Measurements from ENCODE around the gene RNF25. TPM values are rescaled to one million over a fixed set of nuclear protein-coding genes. Genes with fewer than 3 reads are reported as not detected.

Gene RNF25
- total RNA-seq, 1 experiment from 2014 or later: 40.5 TPM

- Histone ChIP-seq H3K27ac (no peak overlapping the region), H3K4me3 (no peak overlapping the region), H3K4me1 (replicated peaks) (peaks cover 5% of the 10 kb centered on the region), H3K27me3 (replicated peaks) (no peaks in the 10 kb centered on the region), H3K9me3 (replicated peaks) (no peaks in the 10 kb centered on the region), H3K36me3 (peaks cover 23% of the 10 kb centered on the region)
- DNase-seq (ENCODE audit: low read depth in 1 of 2, low spot score in 2 of 2): no peak
Observed at GRCh38 chr2:218631837-218632236, 40.0 kb downstream of the RNF25 start.

DNA sequence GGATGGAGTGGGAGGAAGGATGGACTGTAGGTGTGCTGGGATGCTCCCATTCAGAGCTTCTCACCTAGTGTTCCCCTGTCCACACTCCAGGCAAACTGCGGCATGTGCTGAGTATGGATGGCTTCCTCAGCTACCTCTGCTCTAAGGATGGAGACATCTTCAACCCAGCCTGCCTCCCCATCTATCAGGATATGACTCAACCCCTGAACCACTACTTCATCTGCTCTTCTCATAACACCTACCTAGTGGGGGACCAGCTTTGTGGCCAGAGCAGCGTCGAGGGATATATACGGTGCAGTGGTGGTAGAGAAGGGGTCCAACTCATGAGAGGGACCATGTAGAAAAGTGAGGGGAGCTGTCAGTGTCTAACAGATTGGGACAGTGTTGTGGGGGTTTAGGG lies 43.9 kb downstream of the RNF25 start:
- Histone ChIP-seq H3K36me3 (no peaks in the 10 kb centered on the region), H3K4me1 (replicated peaks) (peaks cover 5% of the 10 kb centered on the region), H3K27me3 (replicated peaks) (no peaks in the 10 kb centered on the region), H3K9me3 (replicated peaks) (no peaks in the 10 kb centered on the region), H3K27ac (no peak overlapping the region), H3K4me3 (no peak overlapping the region)
- no peak for DNase-seq (ENCODE audit: low read depth in 1 of 2, low spot score in 2 of 2)

DNA sequence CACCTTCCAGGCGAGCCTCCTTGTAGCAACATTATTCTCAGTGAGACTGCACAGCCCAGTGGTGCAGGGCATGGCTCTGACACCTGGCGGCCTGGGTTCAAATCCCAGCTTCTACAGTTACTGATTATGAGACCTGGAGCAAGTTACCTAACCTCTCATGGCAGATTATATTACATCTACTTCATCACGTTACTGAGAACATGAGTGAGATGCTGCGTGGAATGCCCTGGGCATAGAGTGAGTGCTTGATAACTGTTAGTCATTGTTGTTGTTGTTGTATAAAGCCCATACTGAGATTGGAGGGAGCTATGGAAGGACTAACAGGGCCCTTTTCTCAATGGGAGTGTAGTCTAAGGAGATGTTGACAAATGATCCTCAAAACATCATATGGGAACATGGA lies 45.4 kb downstream of the RNF25 start:
- no peaks in the 10 kb centered on the region for H3K4me1 ChIP-seq (replicated peaks)
- DNase-seq (ENCODE audit: low read depth in 1 of 2, low spot score in 2 of 2): no peak
- no peaks in the 10 kb centered on the region for H3K27me3 ChIP-seq (replicated peaks)
- no peaks in the 10 kb centered on the region for H3K9me3 ChIP-seq (replicated peaks)
- no peak overlapping the region for H3K27ac ChIP-seq
- no peaks in the 10 kb centered on the region for H3K36me3 ChIP-seq
- H3K4me3 ChIP-seq: no peak overlapping the region

- Histone ChIP-seq H3K36me3 (no peaks in the 10 kb centered on the region), H3K27ac (no peak overlapping the region), H3K4me1 (replicated peaks) (no peaks in the 10 kb centered on the region), H3K9me3 (replicated peaks) (no peaks in the 10 kb centered on the region), H3K27me3 (replicated peaks) (no peaks in the 10 kb centered on the region), H3K4me3 (no peak overlapping the region)
- no peak for DNase-seq (ENCODE audit: low read depth in 1 of 2, low spot score in 2 of 2)
Observed at GRCh38 chr2:218623366-218623705, 48.5 kb downstream of the RNF25 start.

GRCh38 chr2:218622606-218623365 lies 49.0 kb downstream of the RNF25 start:
- no peaks in the 10 kb centered on the region for H3K27me3 ChIP-seq (replicated peaks)
- H3K4me3 ChIP-seq: no peak overlapping the region
- no peaks in the 10 kb centered on the region for H3K36me3 ChIP-seq
- no peak for DNase-seq (ENCODE audit: low read depth in 1 of 2, low spot score in 2 of 2)
- no peak overlapping the region for H3K27ac ChIP-seq
- H3K4me1 ChIP-seq (replicated peaks): no peaks in the 10 kb centered on the region
- no peaks in the 10 kb centered on the region for H3K9me3 ChIP-seq (replicated peaks)

- Histone ChIP-seq H3K36me3 (no peaks in the 10 kb centered on the region), H3K9me3 (replicated peaks) (no peaks in the 10 kb centered on the region)
Observed at GRCh38 chr2:218621007-218621406, 50.8 kb downstream of the RNF25 start.

GRCh38 chr2:218618102-218618860 lies 53.5 kb downstream of the RNF25 start:
- H3K4me3 ChIP-seq: no peak overlapping the region
- DNase-seq (ENCODE audit: low read depth in 1 of 2, low spot score in 2 of 2): no peak
- no peaks in the 10 kb centered on the region for H3K36me3 ChIP-seq
- no peaks in the 10 kb centered on the region for H3K27me3 ChIP-seq (replicated peaks)
- H3K9me3 ChIP-seq (replicated peaks): no peaks in the 10 kb centered on the region
- no peak overlapping the region for H3K27ac ChIP-seq
- no peaks in the 10 kb centered on the region for H3K4me1 ChIP-seq (replicated peaks)

More at GRCh38 chr2:218621007-218621406, 50.8 kb downstream of the RNF25 start:
- no peaks in the 10 kb centered on the region for H3K4me1 ChIP-seq (replicated peaks)
- no peak overlapping the region for H3K4me3 ChIP-seq
- DNase-seq (ENCODE audit: low read depth in 1 of 2, low spot score in 2 of 2): no peak
- H3K27ac ChIP-seq: no peak overlapping the region
- no peaks in the 10 kb centered on the region for H3K27me3 ChIP-seq (replicated peaks)

DNA sequence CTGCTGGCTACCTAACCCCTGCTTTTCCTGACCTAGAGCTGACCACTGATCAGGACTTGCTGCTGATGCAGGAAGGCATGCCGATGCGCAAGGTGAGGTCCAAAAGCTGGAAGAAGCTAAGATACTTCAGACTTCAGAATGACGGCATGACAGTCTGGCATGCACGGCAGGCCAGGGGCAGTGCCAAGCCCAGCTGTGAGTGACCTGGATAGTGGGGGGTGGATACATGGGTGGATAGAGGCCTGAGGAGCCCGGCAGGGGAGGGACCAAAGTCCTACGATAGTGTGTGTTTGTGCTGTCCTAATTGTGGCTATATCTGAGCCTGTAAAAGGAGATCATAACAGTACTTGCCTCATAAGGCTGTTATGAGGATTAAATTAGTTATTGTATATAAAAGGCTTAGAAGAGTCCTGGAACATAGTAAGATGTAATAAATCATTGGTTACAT lies 55.9 kb downstream of the RNF25 start:
- Histone ChIP-seq H3K27ac (no peak overlapping the region), H3K4me3 (no peak overlapping the region), H3K27me3 (replicated peaks) (no peaks in the 10 kb centered on the region), H3K9me3 (replicated peaks) (no peaks in the 10 kb centered on the region), H3K36me3 (no peaks in the 10 kb centered on the region), H3K4me1 (replicated peaks) (no peaks in the 10 kb centered on the region)
- DNase-seq (ENCODE audit: low read depth in 1 of 2, low spot score in 2 of 2): no peak

Other genes with a start within 250 kb of the RNF25 start
- 16.2 and 19.2 TPM in 2 replicates for gene USP37, start 103.7 kb downstream of the RNF25 start, total RNA-seq (2014; rRNA removed; shearing (Covaris generic))
- 84.6 and 98.9 TPM in 2 replicates for gene CNOT9, start 103.2 kb downstream of the RNF25 start, total RNA-seq (2014; rRNA removed; shearing (Covaris generic))
- gene PLCD4, start 64.1 kb downstream of the RNF25 start, total RNA-seq (2014; rRNA removed; shearing (Covaris generic)): not detected in 2 replicates
- 6.9 and 7.2 TPM in 2 replicates for gene ZNF142, start 12.4 kb downstream of the RNF25 start, total RNA-seq (2014; rRNA removed; shearing (Covaris generic))
- 35.8 and 45.0 TPM in 2 replicates for gene BCS1L, start 12.3 kb downstream of the RNF25 start, total RNA-seq (2014; rRNA removed; shearing (Covaris generic))
- gene STK36, start 84 bp upstream of the RNF25 start, total RNA-seq (2014; rRNA removed; shearing (Covaris generic)): 7.9 and 8.5 TPM in 2 replicates
- gene TTLL4, start 38.8 kb upstream of the RNF25 start, total RNA-seq (2014; rRNA removed; shearing (Covaris generic)): 6.4 and 11.0 TPM in 2 replicates
- gene CYP27A1, start 110.1 kb upstream of the RNF25 start, total RNA-seq (2014; rRNA removed; shearing (Covaris generic)): 4.1 and 5.5 TPM in 2 replicates
- gene PRKAG3, start 159.8 kb upstream of the RNF25 start, total RNA-seq (2014; rRNA removed; shearing (Covaris generic)): not detected in 2 replicates
- not detected in 2 replicates for gene WNT6, start 187.8 kb upstream of the RNF25 start, total RNA-seq (2014; rRNA removed; shearing (Covaris generic))
- not detected in 2 replicates for gene WNT10A, start 208.8 kb upstream of the RNF25 start, total RNA-seq (2014; rRNA removed; shearing (Covaris generic))